Glutamatergic neuron (in vitro differentiated cells): ENCODE measurements around the gene SGCE. TPM values are rescaled to one million over a fixed set of nuclear protein-coding genes. Genes with fewer than 3 reads are reported as not detected.

ENCODE experiments used
- DNase-seq: peaks from one replicate; pipeline ENCODE4 v3.0.0; 2022
- H3K27ac Mint-ChIP-seq: one replicate; pipeline ENCODE4 v1.8.0; 2020; ENCODE audit warnings: mild to moderate bottlenecking, mixed read lengths, inconsistent platforms; ENCODE audit not compliant: unreplicated experiment
- H3K27me3 Mint-ChIP-seq: one replicate; pipeline ENCODE4 v1.8.0; 2020; ENCODE audit warnings: mild to moderate bottlenecking, moderate library complexity, mixed read lengths, inconsistent platforms; ENCODE audit not compliant: unreplicated experiment
- H3K36me3 Mint-ChIP-seq: one replicate; pipeline ENCODE4 v1.8.0; 2020; ENCODE audit warnings: mild to moderate bottlenecking, mixed read lengths, inconsistent platforms; ENCODE audit not compliant: unreplicated experiment
- H3K4me1 Mint-ChIP-seq: one replicate; pipeline ENCODE4 v1.8.0; 2020; ENCODE audit warnings: mild to moderate bottlenecking, low read depth, mixed read lengths, inconsistent platforms; ENCODE audit not compliant: unreplicated experiment
- H3K4me3 Mint-ChIP-seq: one replicate; pipeline ENCODE4 v1.8.0; 2020; ENCODE audit warnings: mild to moderate bottlenecking, mixed read lengths, inconsistent platforms; ENCODE audit not compliant: unreplicated experiment
- H3K9me3 Mint-ChIP-seq: one replicate; pipeline ENCODE4 v1.8.0; 2020; ENCODE audit warnings: mild to moderate bottlenecking, moderate library complexity, mixed read lengths, inconsistent platforms; ENCODE audit not compliant: unreplicated experiment
- total RNA-seq: library from RNA; stranded (reverse); fragmentation: NEBNext Ultra II Directional; extraction: Animal tissue kit (Norgen Biotek cat#: 25700); gene quantifications from one replicate; pipeline ENCODE4 v1.2.1, GENCODE V29; 2021; ENCODE audit not compliant: unreplicated experiment
- TF ChIP-seq, protein P1 (sequence below): fragments of 200-600 bp; sonication (generic); IDR thresholded peaks from one replicate; pipeline ENCODE4 v1.5.0; 2021; ENCODE audit not compliant: partially characterized antibody, unreplicated experiment

Gene SGCE
- total RNA-seq, 1 donor from 2014 or later: 64.4 TPM

GRCh38 chr7:94634502-94634901 lies 21.4 kb downstream of the SGCE start:
- H3K36me3 Mint-ChIP-seq: peaks cover 4% of the 10 kb centered on the region
- DNase-seq: no peak
- H3K27ac Mint-ChIP-seq: peak overlapping the region; percentile 45
- H3K4me3 Mint-ChIP-seq: no peak overlapping the region
- H3K4me1 Mint-ChIP-seq: peaks cover 46% of the 10 kb centered on the region
- no peaks in the 10 kb centered on the region for H3K27me3 Mint-ChIP-seq
- TF ChIP-seq, protein P1, sequence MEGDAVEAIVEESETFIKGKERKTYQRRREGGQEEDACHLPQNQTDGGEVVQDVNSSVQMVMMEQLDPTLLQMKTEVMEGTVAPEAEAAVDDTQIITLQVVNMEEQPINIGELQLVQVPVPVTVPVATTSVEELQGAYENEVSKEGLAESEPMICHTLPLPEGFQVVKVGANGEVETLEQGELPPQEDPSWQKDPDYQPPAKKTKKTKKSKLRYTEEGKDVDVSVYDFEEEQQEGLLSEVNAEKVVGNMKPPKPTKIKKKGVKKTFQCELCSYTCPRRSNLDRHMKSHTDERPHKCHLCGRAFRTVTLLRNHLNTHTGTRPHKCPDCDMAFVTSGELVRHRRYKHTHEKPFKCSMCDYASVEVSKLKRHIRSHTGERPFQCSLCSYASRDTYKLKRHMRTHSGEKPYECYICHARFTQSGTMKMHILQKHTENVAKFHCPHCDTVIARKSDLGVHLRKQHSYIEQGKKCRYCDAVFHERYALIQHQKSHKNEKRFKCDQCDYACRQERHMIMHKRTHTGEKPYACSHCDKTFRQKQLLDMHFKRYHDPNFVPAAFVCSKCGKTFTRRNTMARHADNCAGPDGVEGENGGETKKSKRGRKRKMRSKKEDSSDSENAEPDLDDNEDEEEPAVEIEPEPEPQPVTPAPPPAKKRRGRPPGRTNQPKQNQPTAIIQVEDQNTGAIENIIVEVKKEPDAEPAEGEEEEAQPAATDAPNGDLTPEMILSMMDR: no peak
- no peaks in the 10 kb centered on the region for H3K9me3 Mint-ChIP-seq

- H3K4me1 Mint-ChIP-seq: peaks cover 46% of the 10 kb centered on the region
- DNase-seq: no peak
- peak overlapping the region; percentile 41 for H3K27ac Mint-ChIP-seq
- no peak overlapping the region for H3K4me3 Mint-ChIP-seq
- H3K36me3 Mint-ChIP-seq: peaks cover 4% of the 10 kb centered on the region
- TF ChIP-seq, protein P1: no peak
- H3K27me3 Mint-ChIP-seq: no peaks in the 10 kb centered on the region
- no peaks in the 10 kb centered on the region for H3K9me3 Mint-ChIP-seq
These were observed 22.2 kb downstream of the SGCE start for GRCh38 chr7:94633687-94634086.

DNA sequence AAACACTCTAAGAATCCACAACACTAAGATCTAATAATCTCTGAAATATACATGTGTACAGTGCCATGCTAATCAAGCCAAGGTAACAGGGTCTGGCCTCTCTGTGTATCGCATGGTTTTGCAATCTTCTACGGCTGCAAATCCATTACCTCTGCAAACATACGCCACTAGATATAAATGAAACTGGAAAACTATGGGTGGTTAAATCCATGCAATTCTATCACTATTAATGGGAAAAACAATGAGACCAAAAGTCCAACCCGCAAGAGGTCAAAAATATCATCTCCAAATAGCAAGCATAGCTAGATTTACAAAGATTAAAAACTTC lies 23.0 kb downstream of the SGCE start:
- TF ChIP-seq, protein P1: no peak

GRCh38 chr7:94632338-94633013 lies 23.5 kb downstream of the SGCE start:
- Mint-ChIP-seq H3K9me3 (no peaks in the 10 kb centered on the region), H3K36me3 (peaks cover 1% of the 10 kb centered on the region), H3K4me3 (peak overlapping the region; percentile 57), H3K27me3 (no peaks in the 10 kb centered on the region), H3K4me1 (peaks cover 42% of the 10 kb centered on the region), H3K27ac (peak overlapping the region; percentile 71)
- no peak for DNase-seq
- TF ChIP-seq, protein P1: no peak

More for the DNA sequence above, 23.0 kb downstream of the SGCE start:
- Mint-ChIP-seq H3K27ac (peak overlapping the region; percentile 71), H3K9me3 (no peaks in the 10 kb centered on the region), H3K36me3 (peaks cover 4% of the 10 kb centered on the region), H3K27me3 (no peaks in the 10 kb centered on the region), H3K4me3 (peak overlapping the region; percentile 57), H3K4me1 (peaks cover 46% of the 10 kb centered on the region)
- DNase-seq: no peak

GRCh38 chr7:94630855-94631254 lies 25.1 kb downstream of the SGCE start:
- H3K27ac Mint-ChIP-seq: no peak overlapping the region
- no peaks in the 10 kb centered on the region for H3K9me3 Mint-ChIP-seq
- peaks cover 40% of the 10 kb centered on the region for H3K4me1 Mint-ChIP-seq
- DNase-seq: no peak
- H3K36me3 Mint-ChIP-seq: no peaks in the 10 kb centered on the region
- no peaks in the 10 kb centered on the region for H3K27me3 Mint-ChIP-seq
- H3K4me3 Mint-ChIP-seq: no peak overlapping the region
- TF ChIP-seq, protein P1: no peak
